HL-60 (cell line): ENCODE data around the gene TBCK.

Experiments
- CTCF ChIP-seq: IDR thresholded peaks from one replicate; pipeline ENCODE4 v1.5.1; 2011; ENCODE audit warnings: low read length, control low read depth, inconsistent platforms; ENCODE audit not compliant: insufficient read depth
- GABPA ChIP-seq: IDR thresholded peaks from 2 replicates; pipeline ENCODE4 v1.6.1; 2012; ENCODE audit warnings: low read depth
- POLR2AphosphoS5 ChIP-seq: IDR thresholded peaks from 2 replicates; pipeline ENCODE4 v1.6.1; 2012; ENCODE audit warnings: low read depth
- SPI1 ChIP-seq: IDR thresholded peaks from 2 replicates; pipeline ENCODE4 v1.6.1; 2012; ENCODE audit warnings: low read depth, mild to moderate bottlenecking, borderline replicate concordance

- TF ChIP-seq SPI1 (no peak), CTCF (no peak), GABPA (no peak), POLR2AphosphoS5 (no peak)
Measured at GRCh38 chr4:106039796-106040195, 276.2 kb downstream of the TBCK start.
